Measurements from ENCODE around the gene LIPC.

The LIPC gene

GRCh38 chr15:58478035-58478434, 46.2 kb downstream of the LIPC start:
- H2AFZ ChIP-seq (ENCODE audit: low read depth, low read length), result no peak overlapping the region
- H3K9me3 ChIP-seq (ENCODE audit: low read length), result no peaks in the 10 kb centered on the region

DNA sequence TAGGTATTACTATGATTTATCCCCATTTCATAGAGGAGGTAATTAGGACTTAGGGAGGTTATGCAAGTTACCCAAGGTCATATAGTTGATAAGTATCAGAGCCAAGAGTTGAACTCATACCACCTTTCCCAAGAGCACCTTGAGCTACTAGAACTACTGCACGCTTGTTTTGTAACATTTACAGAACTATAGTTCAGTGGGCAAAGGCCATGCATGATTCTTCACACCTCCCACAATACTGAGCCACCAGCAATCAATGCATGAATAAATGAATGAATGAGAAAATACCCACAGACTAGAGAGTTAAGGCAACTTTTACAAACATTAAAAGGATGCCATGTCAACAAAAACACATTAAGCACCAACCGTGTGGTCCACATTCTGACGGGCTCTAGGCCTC, 46.8 kb downstream of the LIPC start:
- Histone ChIP-seq H3K4me3 (ENCODE audit: low read length) (no peak overlapping the region), H3K36me3 (ENCODE audit: insufficient read depth, low read length) (no peaks in the 10 kb centered on the region), H2AFZ (ENCODE audit: low read depth, low read length) (no peak overlapping the region), H3K9me3 (ENCODE audit: low read length) (no peaks in the 10 kb centered on the region), H3K27me3 (ENCODE audit: insufficient read depth, low read length) (no peaks in the 10 kb centered on the region), H3K4me1 (ENCODE audit: insufficient read depth, low read length) (peaks cover 21% of the 10 kb centered on the region)

More at GRCh38 chr15:58478035-58478434, 46.2 kb downstream of the LIPC start:
- Histone ChIP-seq H3K4me1 (ENCODE audit: insufficient read depth, low read length) (peaks cover 24% of the 10 kb centered on the region), H3K4me3 (ENCODE audit: low read length) (no peak overlapping the region), H3K36me3 (ENCODE audit: insufficient read depth, low read length) (no peaks in the 10 kb centered on the region), H3K27me3 (ENCODE audit: insufficient read depth, low read length) (no peaks in the 10 kb centered on the region)

- Histone ChIP-seq H2AFZ (ENCODE audit: low read depth, low read length) (no peak overlapping the region), H3K4me1 (ENCODE audit: insufficient read depth, low read length) (peaks cover 18% of the 10 kb centered on the region), H3K9me3 (ENCODE audit: low read length) (no peaks in the 10 kb centered on the region), H3K27me3 (ENCODE audit: insufficient read depth, low read length) (no peaks in the 10 kb centered on the region), H3K36me3 (ENCODE audit: insufficient read depth, low read length) (no peaks in the 10 kb centered on the region), H3K4me3 (ENCODE audit: low read length) (no peak overlapping the region)
Measured at GRCh38 chr15:58479941-58480340, 48.1 kb downstream of the LIPC start.

GRCh38 chr15:58483376-58483775, 51.6 kb downstream of the LIPC start:
- Histone ChIP-seq H3K36me3 (ENCODE audit: insufficient read depth, low read length) (no peaks in the 10 kb centered on the region), H2AFZ (ENCODE audit: low read depth, low read length) (no peak overlapping the region), H3K4me3 (ENCODE audit: low read length) (no peak overlapping the region), H3K9me3 (ENCODE audit: low read length) (no peaks in the 10 kb centered on the region), H3K4me1 (ENCODE audit: insufficient read depth, low read length) (peaks cover 3% of the 10 kb centered on the region), H3K27me3 (ENCODE audit: insufficient read depth, low read length) (no peaks in the 10 kb centered on the region)

DNA sequence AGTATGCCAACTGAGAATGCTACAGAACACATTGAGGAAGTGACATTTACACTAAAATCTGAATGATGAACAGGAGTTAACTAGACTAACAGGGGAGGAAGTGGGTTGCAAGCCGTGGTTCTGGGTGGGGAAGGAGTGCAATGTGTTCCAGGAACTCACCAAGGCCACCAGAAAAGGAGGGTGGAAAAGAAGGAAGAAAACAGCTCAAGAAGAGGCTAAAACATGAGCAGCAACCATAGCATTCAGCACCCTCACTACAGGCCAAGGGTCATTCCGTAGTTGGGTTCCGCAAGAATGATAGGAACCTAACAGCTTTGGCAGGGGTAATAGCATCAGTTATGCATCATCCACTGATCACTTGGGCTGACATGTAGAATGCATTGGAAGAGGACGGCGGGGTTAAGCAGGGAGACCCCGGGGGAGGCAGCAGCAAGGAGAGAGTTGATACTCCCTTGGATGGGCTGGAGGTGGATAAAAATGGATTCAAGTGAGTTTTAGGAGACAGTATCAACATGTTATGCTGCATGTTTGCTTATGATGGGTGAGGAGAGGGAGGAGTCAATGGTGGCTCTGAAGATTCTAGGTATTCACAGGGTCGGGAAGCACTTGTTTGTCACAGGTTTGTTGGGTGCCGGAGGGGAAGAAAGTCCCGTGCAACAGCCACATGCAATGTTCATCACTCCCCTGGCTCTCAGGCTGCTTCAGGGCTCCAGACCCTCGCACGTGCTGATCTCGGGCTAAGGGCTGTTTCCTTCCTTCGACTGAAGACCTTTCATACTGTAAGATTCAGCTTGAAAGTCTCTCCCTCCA, 53.2 kb downstream of the LIPC start:
- H3K4me3 ChIP-seq (ENCODE audit: low read length), result no peak overlapping the region
- no peak overlapping the region for H2AFZ ChIP-seq (ENCODE audit: low read depth, low read length)
- no peaks in the 10 kb centered on the region for H3K36me3 ChIP-seq (ENCODE audit: insufficient read depth, low read length)
- peaks cover 2% of the 10 kb centered on the region for H3K9me3 ChIP-seq (ENCODE audit: low read length)
- no peaks in the 10 kb centered on the region for H3K27me3 ChIP-seq (ENCODE audit: insufficient read depth, low read length)
- peaks cover 3% of the 10 kb centered on the region for H3K4me1 ChIP-seq (ENCODE audit: insufficient read depth, low read length)

- H3K36me3 ChIP-seq (ENCODE audit: insufficient read depth, low read length), result no peaks in the 10 kb centered on the region
- H2AFZ ChIP-seq (ENCODE audit: low read depth, low read length), result no peak overlapping the region
- H3K27me3 ChIP-seq (ENCODE audit: insufficient read depth, low read length), result no peaks in the 10 kb centered on the region
- H3K9me3 ChIP-seq (ENCODE audit: low read length), result peaks cover 2% of the 10 kb centered on the region
- no peak overlapping the region for H3K4me3 ChIP-seq (ENCODE audit: low read length)
- peaks cover 3% of the 10 kb centered on the region for H3K4me1 ChIP-seq (ENCODE audit: insufficient read depth, low read length)
Measured at GRCh38 chr15:58486062-58486461, 54.3 kb downstream of the LIPC start.

GRCh38 chr15:58486564-58486963, 54.8 kb downstream of the LIPC start:
- no peaks in the 10 kb centered on the region for H3K36me3 ChIP-seq (ENCODE audit: insufficient read depth, low read length)
- H3K4me3 ChIP-seq (ENCODE audit: low read length), result no peak overlapping the region
- H3K4me1 ChIP-seq (ENCODE audit: insufficient read depth, low read length), result peaks cover 3% of the 10 kb centered on the region
- no peak overlapping the region for H2AFZ ChIP-seq (ENCODE audit: low read depth, low read length)
- peaks cover 2% of the 10 kb centered on the region for H3K9me3 ChIP-seq (ENCODE audit: low read length)
- no peaks in the 10 kb centered on the region for H3K27me3 ChIP-seq (ENCODE audit: insufficient read depth, low read length)

DNA sequence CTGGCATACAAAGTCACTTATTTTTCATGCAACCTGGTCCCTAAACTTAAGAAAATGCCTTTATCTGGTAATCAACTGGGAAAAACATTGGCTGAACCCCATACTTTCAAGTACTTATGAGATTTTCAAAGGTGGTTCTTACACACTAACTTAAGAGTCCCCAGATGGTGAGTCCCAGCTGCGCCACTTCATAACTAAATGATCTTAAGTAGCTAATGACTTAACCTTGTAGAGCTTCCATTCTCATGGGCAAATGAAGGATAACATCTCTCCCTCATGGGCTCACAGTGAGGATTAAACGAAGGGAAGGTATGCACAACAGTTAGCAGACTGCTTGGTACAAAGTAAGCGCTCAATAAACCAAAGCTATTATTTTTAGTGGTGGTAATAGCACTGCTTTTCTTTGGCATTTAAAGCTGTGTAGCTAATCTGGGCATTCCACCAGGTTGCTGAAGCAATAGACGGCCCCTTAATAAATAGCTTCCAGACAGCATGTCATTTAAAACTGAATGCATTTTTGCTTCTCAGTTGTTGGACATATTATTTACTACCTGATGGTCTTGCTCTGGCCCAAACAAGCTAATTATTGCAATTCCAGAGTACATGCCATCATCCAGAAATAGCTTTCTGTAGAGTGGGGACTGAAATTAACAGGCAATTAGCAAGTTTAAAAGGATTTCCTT, 55.4 kb downstream of the LIPC start:
- no peaks in the 10 kb centered on the region for H3K36me3 ChIP-seq (ENCODE audit: insufficient read depth, low read length)
- no peak overlapping the region for H3K4me3 ChIP-seq (ENCODE audit: low read length)
- no peak overlapping the region for H2AFZ ChIP-seq (ENCODE audit: low read depth, low read length)
- H3K27me3 ChIP-seq (ENCODE audit: insufficient read depth, low read length), result no peaks in the 10 kb centered on the region
- peaks cover 3% of the 10 kb centered on the region for H3K4me1 ChIP-seq (ENCODE audit: insufficient read depth, low read length)
- peaks cover 2% of the 10 kb centered on the region for H3K9me3 ChIP-seq (ENCODE audit: low read length)

DNA sequence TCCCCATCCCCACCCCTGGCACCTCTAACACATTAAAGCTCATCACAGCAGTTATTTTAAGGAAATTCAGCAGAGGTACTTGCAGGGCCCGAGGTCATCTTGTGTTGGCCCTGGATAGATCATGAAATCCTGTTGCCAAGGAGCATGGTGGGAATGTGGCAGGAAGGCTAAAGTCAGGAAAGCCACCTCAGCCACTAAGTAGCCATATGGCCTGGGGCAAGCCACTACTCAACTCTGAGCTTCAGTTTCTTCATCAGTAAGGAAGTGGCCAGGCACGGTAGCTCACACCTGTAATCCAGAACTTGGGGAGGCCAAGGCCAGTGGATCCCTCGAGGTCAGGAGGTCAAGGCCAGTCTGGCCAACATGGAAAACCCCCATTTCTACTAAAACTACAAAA, 55.9 kb downstream of the LIPC start:
- Histone ChIP-seq H3K36me3 (ENCODE audit: insufficient read depth, low read length) (no peaks in the 10 kb centered on the region), H3K4me3 (ENCODE audit: low read length) (no peak overlapping the region), H3K27me3 (ENCODE audit: insufficient read depth, low read length) (no peaks in the 10 kb centered on the region), H2AFZ (ENCODE audit: low read depth, low read length) (no peak overlapping the region), H3K4me1 (ENCODE audit: insufficient read depth, low read length) (peaks cover 3% of the 10 kb centered on the region), H3K9me3 (ENCODE audit: low read length) (peaks cover 2% of the 10 kb centered on the region)

DNA sequence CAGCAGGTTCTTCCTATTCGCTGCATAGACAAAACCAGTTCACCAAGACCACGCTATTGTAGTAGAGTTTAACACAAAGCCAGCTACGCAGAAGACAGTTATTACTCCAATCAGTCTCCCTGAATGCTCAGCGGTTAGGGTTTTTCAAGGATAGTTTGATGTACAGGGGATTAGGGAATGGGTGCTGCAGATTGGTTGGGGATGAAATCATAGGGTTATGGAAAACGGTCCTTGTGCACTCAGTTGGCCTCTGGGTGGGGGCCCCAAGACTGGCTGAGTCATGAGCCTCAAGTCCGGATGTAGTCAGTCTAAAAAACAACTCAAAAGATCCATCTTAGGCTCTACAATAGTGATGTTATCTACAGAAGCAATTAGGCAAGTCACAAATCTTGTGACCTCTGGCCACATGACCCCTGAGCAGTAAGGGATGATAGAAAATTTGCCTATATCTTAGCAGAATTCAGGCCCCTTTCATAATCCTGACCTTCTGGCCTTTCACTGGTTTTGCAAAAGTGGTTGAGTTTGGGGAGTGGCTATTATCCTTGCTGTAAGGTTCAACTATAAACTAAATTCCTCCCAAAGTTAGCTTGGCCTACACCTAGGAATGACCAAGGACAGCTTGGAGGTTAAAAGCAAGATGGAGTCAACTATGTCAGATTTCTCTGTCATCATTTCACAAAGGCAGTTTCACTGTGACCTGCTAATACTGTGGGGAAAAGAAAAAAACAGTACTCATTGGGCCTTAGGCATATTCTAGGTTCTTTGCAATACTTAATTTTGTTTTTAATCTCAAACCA, 57.7 kb downstream of the LIPC start:
- Histone ChIP-seq H3K4me3 (ENCODE audit: low read length) (no peak overlapping the region), H3K4me1 (ENCODE audit: insufficient read depth, low read length) (peaks cover 3% of the 10 kb centered on the region), H3K27me3 (ENCODE audit: insufficient read depth, low read length) (no peaks in the 10 kb centered on the region), H2AFZ (ENCODE audit: low read depth, low read length) (no peak overlapping the region), H3K36me3 (ENCODE audit: insufficient read depth, low read length) (no peaks in the 10 kb centered on the region), H3K9me3 (ENCODE audit: low read length) (peaks cover 2% of the 10 kb centered on the region)

GRCh38 chr15:58490086-58490887, 58.5 kb downstream of the LIPC start:
- H3K4me3 ChIP-seq (ENCODE audit: low read length), result no peak overlapping the region
- H2AFZ ChIP-seq (ENCODE audit: low read depth, low read length), result no peak overlapping the region
- no peaks in the 10 kb centered on the region for H3K36me3 ChIP-seq (ENCODE audit: insufficient read depth, low read length)
- H3K27me3 ChIP-seq (ENCODE audit: insufficient read depth, low read length), result no peaks in the 10 kb centered on the region
- peaks cover 3% of the 10 kb centered on the region for H3K4me1 ChIP-seq (ENCODE audit: insufficient read depth, low read length)
- H3K9me3 ChIP-seq (ENCODE audit: low read length), result peaks cover 2% of the 10 kb centered on the region

DNA sequence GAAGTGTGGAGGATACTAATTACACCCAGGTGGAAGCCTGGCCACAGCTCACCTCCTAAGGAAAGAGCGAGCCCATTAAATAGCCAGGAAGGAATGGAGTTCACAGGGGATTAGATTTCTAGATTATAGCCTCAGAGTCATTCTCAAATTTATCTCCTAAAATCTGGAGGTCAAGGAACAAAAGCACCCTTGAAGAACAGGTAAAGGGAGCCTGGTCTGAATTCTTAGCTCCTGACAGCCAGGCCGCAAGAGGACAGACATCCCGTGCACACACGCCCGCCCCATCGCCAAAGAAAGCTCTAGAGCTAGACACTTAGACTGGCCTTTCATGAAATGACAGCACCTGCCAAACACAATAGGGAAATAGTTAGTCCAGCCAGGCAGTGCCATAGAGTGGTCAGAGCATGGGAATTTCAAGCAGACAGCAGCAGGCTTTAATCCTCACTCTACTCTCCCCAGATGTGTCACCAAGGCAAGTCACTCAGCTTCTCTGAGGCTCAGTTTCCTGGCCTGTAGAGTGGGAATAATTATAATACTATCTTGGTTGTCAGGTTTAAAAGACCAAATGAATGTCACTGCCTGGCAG, 59.2 kb downstream of the LIPC start:
- peaks cover 2% of the 10 kb centered on the region for H3K9me3 ChIP-seq (ENCODE audit: low read length)
- H3K36me3 ChIP-seq (ENCODE audit: insufficient read depth, low read length), result no peaks in the 10 kb centered on the region
- H3K4me1 ChIP-seq (ENCODE audit: insufficient read depth, low read length), result peaks cover 3% of the 10 kb centered on the region
- no peaks in the 10 kb centered on the region for H3K27me3 ChIP-seq (ENCODE audit: insufficient read depth, low read length)
- H3K4me3 ChIP-seq (ENCODE audit: low read length), result no peak overlapping the region
- H2AFZ ChIP-seq (ENCODE audit: low read depth, low read length), result no peak overlapping the region

Data from neuron (in vitro differentiated cells).